Smooth muscle cell of the pulmonary artery (primary cell): ENCODE measurements around the gene FKBP4. TPM values are rescaled to one million over a fixed set of nuclear protein-coding genes. Genes with fewer than 3 reads are reported as not detected.

Experiments
- total RNA-seq: library from RNA; depleted of rRNA; stranded (reverse); fragments of >200 nt; gene quantifications from 2 replicates; pipeline ENCODE4 v1.2.3, GENCODE V29; 2014

Gene FKBP4, protein sequence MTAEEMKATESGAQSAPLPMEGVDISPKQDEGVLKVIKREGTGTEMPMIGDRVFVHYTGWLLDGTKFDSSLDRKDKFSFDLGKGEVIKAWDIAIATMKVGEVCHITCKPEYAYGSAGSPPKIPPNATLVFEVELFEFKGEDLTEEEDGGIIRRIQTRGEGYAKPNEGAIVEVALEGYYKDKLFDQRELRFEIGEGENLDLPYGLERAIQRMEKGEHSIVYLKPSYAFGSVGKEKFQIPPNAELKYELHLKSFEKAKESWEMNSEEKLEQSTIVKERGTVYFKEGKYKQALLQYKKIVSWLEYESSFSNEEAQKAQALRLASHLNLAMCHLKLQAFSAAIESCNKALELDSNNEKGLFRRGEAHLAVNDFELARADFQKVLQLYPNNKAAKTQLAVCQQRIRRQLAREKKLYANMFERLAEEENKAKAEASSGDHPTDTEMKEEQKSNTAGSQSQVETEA
- 66.5 and 70.7 TPM in 2 replicates for total RNA-seq

GRCh38 chr12:2794736-2795289 lies at the start of gene FKBP4:
Gene FKBP4, plus strand, starts transcription at chr12:2794970. Its CDS starts 170 bp downstream, at chr12:2795140.

DNA sequence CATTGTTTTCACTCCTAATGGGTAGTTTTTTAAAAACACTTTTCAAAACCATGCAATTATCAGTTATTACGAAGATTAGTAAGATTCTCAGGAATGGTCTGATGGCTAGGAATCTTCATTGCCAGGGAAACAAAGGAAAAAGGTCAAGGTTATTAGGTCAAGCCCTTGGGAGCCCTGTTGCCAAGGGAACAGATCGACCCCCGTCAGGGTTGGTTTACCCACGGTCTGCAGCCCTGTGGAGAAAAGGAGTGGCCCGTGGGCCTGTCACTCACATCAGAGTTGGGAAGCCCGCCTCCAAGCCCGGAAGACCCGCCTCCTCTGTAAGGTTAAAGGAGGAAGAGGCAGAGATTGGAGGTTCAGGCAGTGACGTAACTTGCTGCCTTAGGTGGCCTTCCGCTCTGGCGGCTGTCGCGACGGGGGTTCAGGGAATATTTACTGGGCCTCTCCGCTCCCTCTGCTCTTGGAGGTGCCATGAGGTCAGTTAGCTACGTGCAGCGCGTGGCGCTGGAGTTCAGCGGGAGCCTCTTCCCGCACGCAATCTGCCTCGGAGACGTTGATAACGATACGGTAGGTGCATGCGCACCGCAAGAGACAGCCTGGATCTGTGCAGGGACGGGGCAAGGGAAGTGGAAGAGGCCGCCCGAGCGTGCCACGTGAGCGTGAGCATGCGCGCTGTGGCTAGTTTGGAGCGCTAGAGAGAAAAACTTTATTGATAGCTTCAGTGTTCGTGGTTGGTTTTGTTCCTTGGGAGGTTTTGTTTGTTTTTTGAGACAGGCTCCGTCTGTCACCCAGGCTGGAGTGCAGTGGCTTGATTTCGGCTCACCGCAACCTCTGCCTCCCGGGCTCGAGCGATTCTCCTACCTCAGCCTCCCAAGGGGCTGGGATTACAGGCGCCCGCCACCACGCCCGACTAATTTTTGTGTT lies 17.8 kb downstream of the FKBP4 start, which contains the start of gene ITFG2:
Gene ITFG2 (plus strand): TSS at position 379 of the 924 bp plus-strand sequence. CDS start 93 bp downstream, at position 472.

GRCh38 chr12:2834581-2835491 lies 40.1 kb downstream of the FKBP4 start, which contains the start of gene NRIP2:
Gene NRIP2, minus strand, starts transcription at chr12:2835035. Its CDS starts 52 bp downstream, at chr12:2834983.

Other genes starting within 250 kb of the FKBP4 start
- 14.7 and 15.1 TPM in 2 replicates for gene ITFG2, start 17.7 kb downstream of the FKBP4 start, total RNA-seq
- 0.07 TPM in 1 of 2 replicates, not detected in the other for gene NRIP2, start 40.1 kb downstream of the FKBP4 start, total RNA-seq
- not detected in 2 replicates for gene TEX52, start 62.1 kb downstream of the FKBP4 start, total RNA-seq
- gene FOXM1, start 82.2 kb downstream of the FKBP4 start, total RNA-seq, result 3.5 and 4.5 TPM in 2 replicates
- gene RHNO1, start 82.3 kb downstream of the FKBP4 start, total RNA-seq, result 12.3 and 13.0 TPM in 2 replicates
- gene TULP3, start 95.9 kb downstream of the FKBP4 start, total RNA-seq, result 22.0 and 30.2 TPM in 2 replicates
- gene TEAD4, start 164.4 kb downstream of the FKBP4 start, total RNA-seq, result 7.0 and 10.1 TPM in 2 replicates